HepG2 (cell line): ENCODE results near the gene RIN3. TPM values are rescaled to one million over a fixed set of nuclear protein-coding genes. Genes with fewer than 3 reads are reported as not detected.

Experiments
- BORCS8-MEF2B ChIP-seq: sonication (generic); formaldehyde crosslinking; IDR thresholded peaks from 2 replicates; pipeline ENCODE4 v1.8.0; 2022; ENCODE audit warnings: mild to moderate bottlenecking, missing genetic modification reagents
- CREB3 ChIP-seq: sonication (generic); formaldehyde crosslinking; IDR thresholded peaks from 2 replicates; pipeline ENCODE4 v1.5.0; 2020; ENCODE audit warnings: missing genetic modification reagents
- CSRNP2 ChIP-seq: sonication (generic); formaldehyde crosslinking; conservative IDR thresholded peaks from 2 replicates; pipeline ENCODE4 v1.8.0; 2022; ENCODE audit warnings: low read depth, missing genetic modification reagents
- E2F2 ChIP-seq: sonication (generic); formaldehyde crosslinking; IDR thresholded peaks from 2 replicates; pipeline ENCODE4 v1.4.0; 2020; ENCODE audit warnings: missing genetic modification reagents, borderline replicate concordance
- GABPB1 ChIP-seq: IDR thresholded peaks from 2 replicates; pipeline ENCODE4 v1.6.1; 2016; ENCODE audit warnings: mild to moderate bottlenecking, missing genetic modification reagents, moderate library complexity, missing compliant biosample characterization
- HNF4A ChIP-seq: sonication (generic); formaldehyde crosslinking; IDR thresholded peaks from 2 replicates; pipeline ENCODE4 v1.4.0; 2020; ENCODE audit warnings: missing genetic modification reagents
- HNRNPL ChIP-seq: fragments of 200-400 bp; formaldehyde crosslinking; IDR thresholded peaks from 2 replicates; pipeline ENCODE4 v1.6.1; 2017; ENCODE audit warnings: mild to moderate bottlenecking, low read depth, low read length
- JUN ChIP-seq: sonication (generic); formaldehyde crosslinking; IDR thresholded peaks from 2 replicates; pipeline ENCODE4 v1.4.0; 2020; ENCODE audit warnings: mild to moderate bottlenecking, missing genetic modification reagents
- KAT2B ChIP-seq: fragments of 150-350 bp; IDR thresholded peaks from 2 replicates; pipeline ENCODE4 v1.6.1; 2014; ENCODE audit warnings: low read depth, low read length, borderline replicate concordance
- MAF1 ChIP-seq: sonication (generic); formaldehyde crosslinking; IDR thresholded peaks from 2 replicates; pipeline ENCODE4 v1.5.0; 2020; ENCODE audit warnings: missing genetic modification reagents, borderline replicate concordance
- MED8 ChIP-seq: sonication (generic); formaldehyde crosslinking; IDR thresholded peaks from 2 replicates; pipeline ENCODE4 v1.8.1; 2023; ENCODE audit warnings: mild to moderate bottlenecking, missing genetic modification reagents; ENCODE audit not compliant: insufficient replicate concordance
- NCOA5 ChIP-seq: sonication (generic); formaldehyde crosslinking; IDR thresholded peaks from 2 replicates; pipeline ENCODE4 v1.4.0; 2020; ENCODE audit warnings: missing genetic modification reagents
- ONECUT2 ChIP-seq: sonication (generic); formaldehyde crosslinking; IDR thresholded peaks from 2 replicates; pipeline ENCODE4 v1.4.0; 2020; ENCODE audit warnings: missing genetic modification reagents
- TEF ChIP-seq: sonication (generic); formaldehyde crosslinking; IDR thresholded peaks from 2 replicates; pipeline ENCODE4 v1.5.0; 2020; ENCODE audit warnings: missing genetic modification reagents
- THAP8 ChIP-seq: sonication (generic); formaldehyde crosslinking; IDR thresholded peaks from 2 replicates; pipeline ENCODE4 v1.5.1; 2020; ENCODE audit warnings: missing genetic modification reagents, mild to moderate bottlenecking, borderline replicate concordance
- UBTF ChIP-seq: sonication (generic); formaldehyde crosslinking; IDR thresholded peaks from 2 replicates; pipeline ENCODE4 v1.4.0; 2020; ENCODE audit warnings: mild to moderate bottlenecking, missing genetic modification reagents
- ZMYM3 ChIP-seq: sonication (generic); formaldehyde crosslinking; IDR thresholded peaks from 2 replicates; pipeline ENCODE4 v1.5.1; 2020; ENCODE audit warnings: mild to moderate bottlenecking, missing genetic modification reagents
- ZNF441 ChIP-seq: sonication (generic); formaldehyde crosslinking; IDR thresholded peaks from 2 replicates; pipeline ENCODE4 v1.7.0; 2021; ENCODE audit warnings: missing genetic modification reagents, borderline replicate concordance
- ZNF570 ChIP-seq: sonication (generic); formaldehyde crosslinking; IDR thresholded peaks from 2 replicates; pipeline ENCODE4 v1.4.0; 2020; ENCODE audit warnings: mild to moderate bottlenecking, missing genetic modification reagents, borderline replicate concordance
- ZNF724P ChIP-seq: sonication (generic); formaldehyde crosslinking; IDR thresholded peaks from 2 replicates; pipeline ENCODE4 v1.8.0; 2022; ENCODE audit warnings: missing genetic modification reagents, borderline replicate concordance
- ZNF747 ChIP-seq: sonication (generic); formaldehyde crosslinking; IDR thresholded peaks from 2 replicates; pipeline ENCODE4 v1.8.1; 2023; ENCODE audit warnings: missing genetic modification reagents, mild to moderate bottlenecking, borderline replicate concordance
- ZNF782 ChIP-seq: sonication (generic); formaldehyde crosslinking; IDR thresholded peaks from 2 replicates; pipeline ENCODE4 v1.4.0; 2020; ENCODE audit warnings: missing genetic modification reagents, mild to moderate bottlenecking, borderline replicate concordance
- polyA plus RNA-seq, 8 experiments: library from polyadenylated mRNA; depleted of rRNA in 3 of 8; stranded (reverse) in 7 of 8; unstranded in 1 of 8; fragments of >200 nt; fragmentation: Illumina TruSeq in 4 of 8; extraction: Trizol in 4 of 8; gene quantifications; 2 replicates each; pipeline versions ENCODE4 v1.2.1 to v1.2.3, GENCODE V29; 2011 to 2016; ENCODE audit warnings: low read depth in 4 of 8, missing spikeins in 1 of 8, mixed read lengths in 1 of 8; ENCODE audit not compliant: insufficient read depth in 1 of 8
- total RNA-seq, 5 experiments: library from RNA; depleted of rRNA; stranded (reverse); fragments of >200 nt; fragmentation: Illumina TruSeq; extraction: Trizol; gene quantifications; 2 replicates each; pipeline ENCODE4 v1.2.3, GENCODE V29; 2016; ENCODE audit warnings: low read depth in 1 of 5

Gene RIN3
- total and polyA plus RNA-seq, 2 of the 13 experiments (the other 11 are each of a cell fraction or from before 2014, with no cell fraction given), result 2.3 to 3.6 TPM

- TF ChIP-seq CREB3 (CRISPR knock-in tag) (no peak), MAF1 (no peak), MED8 (no peak), ZMYM3 (no peak), BORCS8-MEF2B (peak; percentile 53; the same call in 1 of the 2 replicates), GABPB1 (CRISPR knock-in tag) (peak; percentile 49; the same call in 1 of the 2 replicates), ZNF724P (CRISPR knock-in tag) (no peak), CSRNP2 (CRISPR knock-in tag) (no peak), ZNF782 (CRISPR knock-in tag) (no peak), ZNF570 (CRISPR knock-in tag) (no peak), UBTF (CRISPR knock-in tag) (0 out of 2 replicates have a peak, but pooled peaks have one; percentile 43), THAP8 (CRISPR knock-in tag) (no peak), JUN (CRISPR knock-in tag) (no peak), ONECUT2 (no peak), TEF (no peak), ZNF441 (no peak), HNRNPL (no peak), HNF4A (CRISPR knock-in tag) (no peak), NCOA5 (CRISPR knock-in tag) (no peak), ZNF747 (no peak), KAT2B (no peak), E2F2 (0 out of 2 replicates have a peak, but pooled peaks have one; percentile 46)
These were observed 173.4 kb downstream of the RIN3 start (continued) for GRCh38 chr14:92686900-92687427.
